Natural killer cell (primary cell): ENCODE measurements around the gene PGGHG. TPM values are rescaled to one million over a fixed set of nuclear protein-coding genes. Genes with fewer than 3 reads are reported as not detected.

Experiments used
- ATAC-seq, 3 donors: fragments of 150-1000 bp in 2 of 3; fragments of 200-7000 bp in 1 of 3; cut with Tn5 transposase; 1 replicate in 1 of 3; 2 replicates in 2 of 3; pipeline ENCODE4 v1.10.0; 2021; ENCODE audit warnings: mild to moderate bottlenecking in 2 of 3, moderate library complexity in 2 of 3
- DNase-seq, 2 donors: peaks; one replicate each; pipeline versions ENCODE4 v3.0.0 to v3.0.0-alpha.2; 2013 to 2021; ENCODE audit warnings: mixed read lengths in 1 of 2
- H3K27ac ChIP-seq: one replicate; pipeline ENCODE4 v1.5.1; 2013; ENCODE audit warnings: mild to moderate bottlenecking, low read length
- H3K27me3 ChIP-seq: one replicate; pipeline ENCODE4 v1.6.1; 2013; ENCODE audit warnings: low read length; ENCODE audit not compliant: control insufficient read depth, insufficient read depth
- H3K36me3 ChIP-seq: one replicate; pipeline ENCODE4 v1.6.1; 2013; ENCODE audit warnings: low read length; ENCODE audit not compliant: control insufficient read depth, insufficient read depth
- H3K4me1 ChIP-seq: one replicate; pipeline ENCODE4 v1.6.1; 2013; ENCODE audit warnings: low read length; ENCODE audit not compliant: control insufficient read depth, insufficient read depth
- H3K4me3 ChIP-seq: one replicate; pipeline ENCODE4 v1.5.1; 2013; ENCODE audit warnings: low read length
- H3K9me3 ChIP-seq: one replicate; pipeline ENCODE4 v1.6.1; 2013; ENCODE audit warnings: low read length; ENCODE audit not compliant: control insufficient read depth, insufficient read depth
- H3K27ac Mint-ChIP-seq, 2 donors: one replicate each; pipeline ENCODE4 v1.8.0; 2022; ENCODE audit warnings: mild to moderate bottlenecking in 2 of 2, mixed read lengths in 2 of 2, moderate library complexity in 1 of 2
- H3K27me3 Mint-ChIP-seq, 2 donors: one replicate each; pipeline ENCODE4 v1.8.0; 2022; ENCODE audit warnings: low read depth in 2 of 2, mixed read lengths in 2 of 2
- H3K36me3 Mint-ChIP-seq: one replicate; pipeline ENCODE4 v1.8.0; 2022; ENCODE audit warnings: mixed read lengths
- H3K4me1 Mint-ChIP-seq, 2 donors: one replicate each; pipeline ENCODE4 v1.8.0; 2022; ENCODE audit warnings: mixed read lengths in 2 of 2
- H3K4me3 Mint-ChIP-seq: one replicate; pipeline ENCODE4 v1.8.0; 2022; ENCODE audit warnings: mild to moderate bottlenecking, moderate library complexity, mixed read lengths
- H3K9me3 Mint-ChIP-seq, 2 donors: one replicate each; pipeline ENCODE4 v1.8.0; 2022; ENCODE audit warnings: mixed read lengths in 2 of 2
- WGBS: methylation state at CpG from one replicate; pipeline ENCODE4 v1.1.7; 2013; ENCODE audit warnings: missing lambda C conversion rate; ENCODE audit not compliant: insufficient coverage; 5-methylcytosine and 5-hydroxymethylcytosine counted together
- intact Hi-C: fragments of 100-400 bp; cut with micrococcal nuclease; formaldehyde crosslinking; loops from one replicate; pipeline ENCODE4 v1.14.2; 2022
- total RNA-seq, 4 donors: library from RNA; stranded (reverse); fragments of 120-200 nt in 1 of 4; gene quantifications; one replicate each; pipeline versions ENCODE4 v1.2.3 to v1.2.4, GENCODE V29; 2013 to 2022
- TF ChIP-seq, protein P1 (sequence below): fragments of 200-600 bp; IDR thresholded peaks from one replicate; pipeline ENCODE4 v1.8.0; 2022; ENCODE audit warnings: antibody characterized with exemption

PGGHG gene
- total RNA-seq, 3 donors from 2014 or later (not counting 1 experiment from before 2014, with no cell fraction given) = 130 to 237 (median 153) TPM

GRCh38 chr11:269146-269890 is 19.6 kb upstream of the PGGHG start:
- Mint-ChIP-seq H3K4me3 (peak overlapping the region; percentile 83), H3K4me1 (peaks cover 20 to 40% of the 10 kb centered on the region in 2 donors), H3K36me3 (no peaks in the 10 kb centered on the region), H3K27ac (peak overlapping the region; percentile 89 to 96), H3K9me3 (no peaks in the 10 kb centered on the region), H3K27me3 (peaks cover 0 to 2% of the 10 kb centered on the region in 2 donors)
- H3K27me3 ChIP-seq = no peaks in the 10 kb centered on the region
- DNase-seq (peak; percentile 60 to 87), ATAC-seq (peak; percentile 61 to 71 (median 63))
- TF ChIP-seq, protein P1, sequence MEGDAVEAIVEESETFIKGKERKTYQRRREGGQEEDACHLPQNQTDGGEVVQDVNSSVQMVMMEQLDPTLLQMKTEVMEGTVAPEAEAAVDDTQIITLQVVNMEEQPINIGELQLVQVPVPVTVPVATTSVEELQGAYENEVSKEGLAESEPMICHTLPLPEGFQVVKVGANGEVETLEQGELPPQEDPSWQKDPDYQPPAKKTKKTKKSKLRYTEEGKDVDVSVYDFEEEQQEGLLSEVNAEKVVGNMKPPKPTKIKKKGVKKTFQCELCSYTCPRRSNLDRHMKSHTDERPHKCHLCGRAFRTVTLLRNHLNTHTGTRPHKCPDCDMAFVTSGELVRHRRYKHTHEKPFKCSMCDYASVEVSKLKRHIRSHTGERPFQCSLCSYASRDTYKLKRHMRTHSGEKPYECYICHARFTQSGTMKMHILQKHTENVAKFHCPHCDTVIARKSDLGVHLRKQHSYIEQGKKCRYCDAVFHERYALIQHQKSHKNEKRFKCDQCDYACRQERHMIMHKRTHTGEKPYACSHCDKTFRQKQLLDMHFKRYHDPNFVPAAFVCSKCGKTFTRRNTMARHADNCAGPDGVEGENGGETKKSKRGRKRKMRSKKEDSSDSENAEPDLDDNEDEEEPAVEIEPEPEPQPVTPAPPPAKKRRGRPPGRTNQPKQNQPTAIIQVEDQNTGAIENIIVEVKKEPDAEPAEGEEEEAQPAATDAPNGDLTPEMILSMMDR = peak; percentile 41
- H3K4me1 ChIP-seq = peaks cover 39% of the 10 kb centered on the region
- H3K36me3 ChIP-seq = no peaks in the 10 kb centered on the region
- peak overlapping the region; percentile 88 for H3K27ac ChIP-seq
- 6% methylated on average over 17 of the region's 21 CpGs for WGBS
- H3K4me3 ChIP-seq = peak overlapping the region; percentile 63
- intact Hi-C loops = loop anchor here (1.0 to 5.0 kb wide), 6 partner anchors 33 to 237 kb away; partner anchors contain the start of genes BET1L, PSMD13, RIC8A and RNH1
- H3K9me3 ChIP-seq = no peaks in the 10 kb centered on the region

- TF ChIP-seq, protein P1 = no peak
- peak overlapping the region; percentile 88 for H3K27ac ChIP-seq
Observed at GRCh38 chr11:270451-271318, 18.2 kb upstream of the PGGHG start.

GRCh38 chr11:271319-271715 is 17.6 kb upstream of the PGGHG start:
- 97% methylated on average over 8 of the region's 8 CpGs for WGBS
- H3K9me3 ChIP-seq = no peaks in the 10 kb centered on the region
- TF ChIP-seq, protein P1 = no peak
- H3K4me3 ChIP-seq = no peak overlapping the region
- H3K27me3 ChIP-seq = no peaks in the 10 kb centered on the region
- Mint-ChIP-seq H3K4me1 (peaks cover 20 to 40% of the 10 kb centered on the region in 2 donors), H3K27me3 (peaks cover 0 to 2% of the 10 kb centered on the region in 2 donors), H3K9me3 (no peaks in the 10 kb centered on the region), H3K4me3 (no peak overlapping the region), H3K36me3 (no peaks in the 10 kb centered on the region), H3K27ac (peak overlapping the region in 1 of 2 donors; percentile 47)
- no peak for ATAC-seq
- no peak overlapping the region for H3K27ac ChIP-seq
- H3K36me3 ChIP-seq = no peaks in the 10 kb centered on the region
- intact Hi-C loops = no loop called here
- peaks cover 39% of the 10 kb centered on the region for H3K4me1 ChIP-seq
- DNase-seq = no peak

More at GRCh38 chr11:270451-271318, 18.2 kb upstream of the PGGHG start:
- ATAC-seq (no peak), DNase-seq (no peak)
- H3K4me1 ChIP-seq = peaks cover 39% of the 10 kb centered on the region
- H3K4me1 Mint-ChIP-seq = peaks cover 20 to 40% of the 10 kb centered on the region in 2 donors
- no peak overlapping the region for H3K4me3 ChIP-seq
- H3K36me3 Mint-ChIP-seq = no peaks in the 10 kb centered on the region
- H3K27ac Mint-ChIP-seq = peak overlapping the region; percentile 89 to 96
- H3K27me3 ChIP-seq = no peaks in the 10 kb centered on the region
- peaks cover 0 to 2% of the 10 kb centered on the region in 2 donors for H3K27me3 Mint-ChIP-seq
- 90% methylated on average over 18 of the region's 18 CpGs for WGBS
- no peak overlapping the region for H3K4me3 Mint-ChIP-seq
- no peaks in the 10 kb centered on the region for H3K36me3 ChIP-seq
- no peaks in the 10 kb centered on the region for H3K9me3 Mint-ChIP-seq
- intact Hi-C loops = no loop called here
- H3K9me3 ChIP-seq = no peaks in the 10 kb centered on the region
